Mesenchymal stem cell (in vitro differentiated cells and primary cell): Measurements from ENCODE around the gene ANKRD49.

ENCODE experiments used
- DNase-seq: peaks from one replicate; pipeline ENCODE4 v3.0.0-alpha.2; 2013
- H2AFZ ChIP-seq: one replicate; pipeline ENCODE4 v1.6.1; 2013; ENCODE audit warnings: low read depth, mild to moderate bottlenecking, control low read depth, inconsistent platforms, low read length, moderate library complexity
- H2AK5ac ChIP-seq: 2 replicates; pipeline ENCODE4 v1.6.1; 2013; ENCODE audit warnings: low read length, moderate library complexity, mild to moderate bottlenecking, inconsistent platforms; ENCODE audit not compliant: severe bottlenecking
- H2BK120ac ChIP-seq: one replicate; pipeline ENCODE4 v1.6.1; 2013; ENCODE audit warnings: low read depth, mild to moderate bottlenecking, inconsistent platforms, low read length, moderate library complexity
- H2BK12ac ChIP-seq, 2 experiments: one replicate each; pipeline ENCODE4 v1.6.1; 2013; ENCODE audit warnings: inconsistent platforms in 2 of 2, low read length in 2 of 2, mild to moderate bottlenecking in 2 of 2, moderate library complexity in 2 of 2, control low read depth in 1 of 2
- H2BK15ac ChIP-seq: one replicate; pipeline ENCODE4 v1.6.1; 2013; ENCODE audit warnings: mild to moderate bottlenecking, low read depth, inconsistent platforms; ENCODE audit not compliant: poor library complexity, severe bottlenecking
- H2BK5ac ChIP-seq: 2 replicates; pipeline ENCODE4 v1.6.1; 2013; ENCODE audit warnings: low read depth, mild to moderate bottlenecking, low read length, control low read depth, inconsistent platforms; ENCODE audit not compliant: poor library complexity, severe bottlenecking
- H3K14ac ChIP-seq, 2 experiments: one replicate each; pipeline ENCODE4 v1.6.1; 2013; ENCODE audit warnings: inconsistent platforms in 2 of 2, low read length in 2 of 2, control low read depth in 1 of 2, mild to moderate bottlenecking in 1 of 2, moderate library complexity in 1 of 2
- H3K18ac ChIP-seq, 2 experiments: one replicate each; pipeline ENCODE4 v1.6.1; 2013; ENCODE audit warnings: inconsistent platforms in 2 of 2, low read length in 2 of 2, control low read depth in 1 of 2, low read depth in 1 of 2, mild to moderate bottlenecking in 1 of 2
- H3K23ac ChIP-seq, 2 experiments: one replicate each; pipeline ENCODE4 v1.6.1; 2013; ENCODE audit warnings: inconsistent platforms in 2 of 2, low read length in 2 of 2, mild to moderate bottlenecking in 2 of 2, moderate library complexity in 2 of 2, control low read depth in 1 of 2
- H3K27ac ChIP-seq: 2 replicates; pipeline ENCODE4 v1.5.1; 2013; ENCODE audit warnings: mild to moderate bottlenecking, moderate library complexity, low read length, control low read depth, inconsistent platforms; ENCODE audit not compliant: poor library complexity, severe bottlenecking
- H3K27me3 ChIP-seq, 2 experiments: 2 replicates each; pipeline versions ENCODE4 v1.6.1 to v1.7.0; 2013; ENCODE audit warnings: low read length in 2 of 2, mild to moderate bottlenecking in 2 of 2, moderate library complexity in 2 of 2, control low read depth in 1 of 2, inconsistent platforms in 1 of 2; ENCODE audit not compliant: control insufficient read depth in 1 of 2, insufficient read depth in 1 of 2
- H3K36me3 ChIP-seq, 2 experiments: 2 replicates each; pipeline versions ENCODE4 v1.6.1 to v1.7.0; 2013; ENCODE audit warnings: low read length in 2 of 2, control low read depth in 1 of 2, inconsistent platforms in 1 of 2, low read depth in 1 of 2, mild to moderate bottlenecking in 1 of 2; ENCODE audit not compliant: insufficient read depth in 2 of 2, control insufficient read depth in 1 of 2
- H3K4ac ChIP-seq, 2 experiments: one replicate each; pipeline ENCODE4 v1.6.1; 2013; ENCODE audit warnings: inconsistent platforms in 2 of 2, low read length in 2 of 2, mild to moderate bottlenecking in 2 of 2, moderate library complexity in 2 of 2, control low read depth in 1 of 2, low read depth in 1 of 2
- H3K4me1 ChIP-seq: 2 replicates; pipeline ENCODE4 v1.6.1; 2013; ENCODE audit warnings: low read depth, low read length, control low read depth; ENCODE audit not compliant: control insufficient read depth, insufficient read depth
- H3K4me2 ChIP-seq: 2 replicates; pipeline ENCODE4 v1.6.1; 2013; ENCODE audit warnings: low read length, mild to moderate bottlenecking, inconsistent platforms; ENCODE audit not compliant: poor library complexity, severe bottlenecking
- H3K4me3 ChIP-seq, 2 experiments: 2 replicates each; pipeline versions ENCODE4 v1.5.1 to v1.7.0; 2013; ENCODE audit warnings: low read length in 2 of 2, mild to moderate bottlenecking in 2 of 2, control low read depth in 1 of 2, low read depth in 1 of 2; ENCODE audit not compliant: insufficient read depth in 1 of 2
- H3K79me1 ChIP-seq: replicated peaks from 2 replicates; pipeline ENCODE4 v1.6.1; 2013; ENCODE audit warnings: mild to moderate bottlenecking, control low read depth, low read length, inconsistent platforms; ENCODE audit not compliant: poor library complexity, severe bottlenecking
- H3K9ac ChIP-seq: 2 replicates; pipeline ENCODE4 v1.7.0; 2013; ENCODE audit warnings: mild to moderate bottlenecking, low read length, moderate library complexity
- H3K9me3 ChIP-seq: 2 replicates; pipeline ENCODE4 v1.7.0; 2013; ENCODE audit warnings: mild to moderate bottlenecking, low read length; ENCODE audit not compliant: control insufficient read depth
- H4K8ac ChIP-seq: one replicate; pipeline ENCODE4 v1.6.1; 2013; ENCODE audit warnings: inconsistent platforms, mild to moderate bottlenecking, low read length, moderate library complexity
- H4K91ac ChIP-seq: one replicate; pipeline ENCODE4 v1.6.1; 2013; ENCODE audit warnings: mild to moderate bottlenecking, low read length, inconsistent platforms
- WGBS: methylation state at CpG from one replicate; pipeline ENCODE4 v1.1.7; 2013; ENCODE audit warnings: mixed read lengths; 5-methylcytosine and 5-hydroxymethylcytosine counted together

ANKRD49 gene

GRCh38 chr11:94455861-94456260, 37.9 kb upstream of the ANKRD49 start:
- Histone ChIP-seq H3K36me3 (peaks cover 0 to 23% of the 10 kb centered on the region in 2 experiments), H2AK5ac (no peak overlapping the region), H2BK5ac (no peak overlapping the region), H3K4ac (no peak overlapping the region), H3K23ac (no peak overlapping the region), H3K4me2 (no peak overlapping the region), H3K27me3 (no peaks in the 10 kb centered on the region), H3K9ac (no peak overlapping the region), H3K79me1 (no peaks in the 10 kb centered on the region), H2BK15ac (no peak overlapping the region), H3K27ac (no peak overlapping the region), H2AFZ (no peak overlapping the region), H3K4me1 (no peaks in the 10 kb centered on the region), H3K18ac (no peak overlapping the region), H4K91ac (no peak overlapping the region), H2BK120ac (no peak overlapping the region), H2BK12ac (no peak overlapping the region), H3K9me3 (no peaks in the 10 kb centered on the region), H3K14ac (no peak overlapping the region), H3K4me3 (no peak overlapping the region), H4K8ac (no peak overlapping the region)
- 100% methylated on average over 1 of the region's 1 CpG for WGBS
- no peak for DNase-seq

GRCh38 chr11:94457118-94458029, 36.4 kb upstream of the ANKRD49 start:
- Histone ChIP-seq H2AFZ (no peak overlapping the region), H2BK12ac (no peak overlapping the region), H3K4ac (no peak overlapping the region), H3K27ac (no peak overlapping the region), H3K79me1 (no peaks in the 10 kb centered on the region), H2BK15ac (no peak overlapping the region), H3K4me1 (no peaks in the 10 kb centered on the region), H4K91ac (no peak overlapping the region), H3K18ac (no peak overlapping the region), H3K4me2 (no peak overlapping the region), H3K36me3 (peaks cover 0 to 28% of the 10 kb centered on the region in 2 experiments), H3K9ac (no peak overlapping the region), H4K8ac (no peak overlapping the region), H2BK5ac (no peak overlapping the region), H2BK120ac (no peak overlapping the region), H3K27me3 (no peaks in the 10 kb centered on the region), H3K14ac (no peak overlapping the region), H3K9me3 (no peaks in the 10 kb centered on the region), H2AK5ac (no peak overlapping the region), H3K23ac (no peak overlapping the region), H3K4me3 (no peak overlapping the region)
- WGBS = 93% methylated on average over 3 of the region's 4 CpGs
- DNase-seq = peak; percentile 2

GRCh38 chr11:94459576-94459975, 34.2 kb upstream of the ANKRD49 start:
- Histone ChIP-seq H2BK15ac (no peak overlapping the region), H2BK120ac (no peak overlapping the region)
- 98% methylated on average over 2 of the region's 2 CpGs for WGBS

GRCh38 chr11:94469416-94469815, 24.4 kb upstream of the ANKRD49 start:
- Histone ChIP-seq H2BK15ac (no peak overlapping the region), H2BK120ac (no peak overlapping the region), H3K27me3 (no peaks in the 10 kb centered on the region), H3K27ac (no peak overlapping the region), H4K91ac (no peak overlapping the region), H3K36me3 (peaks cover 0 to 46% of the 10 kb centered on the region in 2 experiments), H2AFZ (no peak overlapping the region), H3K9me3 (no peaks in the 10 kb centered on the region), H4K8ac (no peak overlapping the region), H3K79me1 (peaks cover 1% of the 10 kb centered on the region), H3K4me1 (no peaks in the 10 kb centered on the region), H3K14ac (no peak overlapping the region), H3K4me3 (no peak overlapping the region), H2BK12ac (no peak overlapping the region), H3K9ac (no peak overlapping the region), H2AK5ac (no peak overlapping the region), H3K23ac (no peak overlapping the region), H3K4me2 (no peak overlapping the region), H2BK5ac (no peak overlapping the region), H3K18ac (no peak overlapping the region), H3K4ac (no peak overlapping the region)
- WGBS = 100% methylated on average over 1 of the region's 2 CpGs
- DNase-seq = no peak

More at GRCh38 chr11:94459576-94459975, 34.2 kb upstream of the ANKRD49 start:
- H4K8ac ChIP-seq = no peak overlapping the region
- no peaks in the 10 kb centered on the region for H3K4me1 ChIP-seq
- H2AK5ac ChIP-seq = no peak overlapping the region
- H3K27ac ChIP-seq = no peak overlapping the region
- H3K18ac ChIP-seq = no peak overlapping the region
- no peaks in the 10 kb centered on the region for H3K79me1 ChIP-seq
- H3K4me2 ChIP-seq = no peak overlapping the region
- no peak overlapping the region for H2BK5ac ChIP-seq
- no peak overlapping the region for H3K23ac ChIP-seq
- no peaks in the 10 kb centered on the region for H3K9me3 ChIP-seq
- no peak for DNase-seq
- H3K9ac ChIP-seq = no peak overlapping the region
- no peak overlapping the region for H2AFZ ChIP-seq
- H3K4ac ChIP-seq = no peak overlapping the region
- no peak overlapping the region for H3K14ac ChIP-seq
- no peak overlapping the region for H3K4me3 ChIP-seq
- no peaks in the 10 kb centered on the region for H3K27me3 ChIP-seq
- H3K36me3 ChIP-seq = peaks cover 0 to 25% of the 10 kb centered on the region in 2 experiments
- H4K91ac ChIP-seq = no peak overlapping the region
- no peak overlapping the region for H2BK12ac ChIP-seq
